Panc1 (cell line): ENCODE data around the gene FDXACB1. TPM values are rescaled to one million over a fixed set of nuclear protein-coding genes. Genes with fewer than 3 reads are reported as not detected.
A peak's percentile ranks its signal among the peaks of the same experiment; 100 is the strongest.

Experiments
- ATAC-seq: fragments of 200-7000 bp; cut with Tn5 transposase; 2 replicates; pipeline ENCODE4 v1.9.1; 2020; ENCODE audit warnings: mild to moderate bottlenecking, moderate library complexity
- BruUV-seq: library from RNA; stranded (reverse); fragments of 400-500 nt; replicated peaks from 2 replicates; lab custom pipeline; 2021; lab: Mats Ljungman, UMichigan
- CTCF ChIA-PET: fragments of 300-600 bp; sonication (Branson Sonifier 250); formaldehyde crosslinking; loops from one replicate; lab custom pipeline; 2022; ENCODE audit warnings: antibody characterized with exemption; lab: Charles Lee
- POLR2A ChIA-PET: fragments of 300-600 bp; sonication (Branson Sonifier 250); formaldehyde crosslinking; loops from one replicate; lab custom pipeline; 2022; ENCODE audit warnings: antibody characterized with exemption; lab: Charles Lee
- DNase-seq: peaks from one replicate; pipeline ENCODE4 v3.0.0-alpha.2; 2010; ENCODE audit warnings: low read depth, low spot score
- H3K27ac ChIP-seq: 2 replicates; pipeline ENCODE4 v1.5.1; 2011; ENCODE audit warnings: mild to moderate bottlenecking, low read length, inconsistent platforms
- H3K27me3 ChIP-seq: fragments of 200-500 bp; sonication (Bioruptor generic); 2 replicates; pipeline ENCODE4 v1.6.0; 2014; ENCODE audit warnings: low read length, inconsistent platforms; ENCODE audit not compliant: control insufficient read depth, insufficient read depth
- H3K36me3 ChIP-seq: fragments of 200-500 bp; sonication (Bioruptor generic); 2 replicates; pipeline ENCODE4 v1.5.1; 2014; ENCODE audit warnings: inconsistent platforms, mild to moderate bottlenecking, low read length, moderate library complexity; ENCODE audit not compliant: control insufficient read depth, insufficient read depth
- H3K4me1 ChIP-seq: 2 replicates; pipeline ENCODE4 v1.5.1; 2011; ENCODE audit warnings: inconsistent platforms, mild to moderate bottlenecking, low read length, moderate library complexity; ENCODE audit not compliant: control insufficient read depth, insufficient read depth
- H3K4me3 ChIP-seq, 2 experiments: 2 replicates each; pipeline ENCODE4 v1.5.1; 2011 to 2012; ENCODE audit warnings: low read depth in 2 of 2, low read length in 2 of 2, mild to moderate bottlenecking in 2 of 2, inconsistent platforms in 1 of 2, moderate library complexity in 1 of 2
- H3K9me3 ChIP-seq: fragments of 200-500 bp; sonication (Bioruptor generic); 2 replicates; pipeline ENCODE4 v1.5.1; 2014; ENCODE audit warnings: low read depth, mild to moderate bottlenecking, inconsistent platforms, low read length, moderate library complexity; ENCODE audit not compliant: control insufficient read depth, insufficient read depth
- POLR2AphosphoS5 ChIP-seq: IDR thresholded peaks from 2 replicates; pipeline ENCODE4 v1.6.1; 2012; ENCODE audit warnings: mild to moderate bottlenecking, low read depth, low read length, moderate library complexity
- SIN3A ChIP-seq: IDR thresholded peaks from 2 replicates; pipeline ENCODE4 v1.6.1; 2012; ENCODE audit warnings: low read depth, mild to moderate bottlenecking, low read length, moderate library complexity, borderline replicate concordance; ENCODE audit not compliant: insufficient read depth
- TCF7L2 ChIP-seq: IDR thresholded peaks from 2 replicates; pipeline ENCODE4 v1.6.1; 2011; ENCODE audit warnings: mild to moderate bottlenecking, low read depth, low read length, inconsistent platforms
- in situ Hi-C: cut with HindIII; loops from 2 replicates; pipeline ENCODE4 v1.10.0; 2016; ENCODE audit warnings: low sequenced_read_pairs, low pct_unique_long_range_greater_than_20kb
- intact Hi-C: fragments of 100-400 bp; cut with micrococcal nuclease; formaldehyde crosslinking; loops from one replicate; pipeline ENCODE4 v1.10.0; 2022; ENCODE audit not compliant: unreplicated experiment
- total RNA-seq: library from RNA; stranded (reverse); gene quantifications from one replicate; pipeline ENCODE4 v1.2.1, GENCODE V29; 2021; ENCODE audit not compliant: unreplicated experiment
- TF ChIP-seq, protein P1 (sequence below): fragments of 450-650 bp; IDR thresholded peaks from 2 replicates; pipeline ENCODE4 v1.5.1; 2017; ENCODE audit warnings: mild to moderate bottlenecking
- TF ChIP-seq, protein P2 (sequence below), 2 experiments: IDR thresholded peaks; 2 replicates each; pipeline ENCODE4 v1.6.1; 2011 to 2012; ENCODE audit warnings: low read depth in 2 of 2, control low read depth in 1 of 2, low read length in 1 of 2, mild to moderate bottlenecking in 1 of 2, moderate library complexity in 1 of 2; ENCODE audit not compliant: insufficient read depth in 1 of 2

The FDXACB1 gene
- total RNA-seq, 1 experiment from 2014 or later: 4.1 TPM

DNA sequence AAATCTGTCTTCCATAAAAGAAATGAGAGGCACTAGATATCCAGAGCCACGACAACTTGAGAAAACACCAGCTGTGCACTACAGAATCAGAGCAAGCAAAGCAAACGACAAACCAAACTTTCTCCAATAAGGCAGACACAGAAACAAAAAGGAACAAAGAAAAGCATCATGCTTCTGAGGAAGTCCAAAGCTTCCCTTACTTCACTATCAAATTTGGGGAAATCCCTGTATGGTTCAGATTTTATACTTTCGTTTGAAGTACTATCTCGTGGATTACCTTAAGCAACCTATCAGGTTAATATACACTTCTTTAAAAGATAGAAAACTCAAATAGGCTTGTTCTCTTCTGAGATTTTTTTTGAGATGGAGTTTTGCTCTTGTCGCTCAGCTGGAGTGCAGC, 35.3 kb downstream of the FDXACB1 start:
- in situ Hi-C loops (no loop called here), intact Hi-C loops (loop anchor here (5.0 kb wide), 2 partner anchors 66 to 241 kb away; partner anchors contain the start of gene SIK2)
- TF ChIP-seq, protein P1, sequence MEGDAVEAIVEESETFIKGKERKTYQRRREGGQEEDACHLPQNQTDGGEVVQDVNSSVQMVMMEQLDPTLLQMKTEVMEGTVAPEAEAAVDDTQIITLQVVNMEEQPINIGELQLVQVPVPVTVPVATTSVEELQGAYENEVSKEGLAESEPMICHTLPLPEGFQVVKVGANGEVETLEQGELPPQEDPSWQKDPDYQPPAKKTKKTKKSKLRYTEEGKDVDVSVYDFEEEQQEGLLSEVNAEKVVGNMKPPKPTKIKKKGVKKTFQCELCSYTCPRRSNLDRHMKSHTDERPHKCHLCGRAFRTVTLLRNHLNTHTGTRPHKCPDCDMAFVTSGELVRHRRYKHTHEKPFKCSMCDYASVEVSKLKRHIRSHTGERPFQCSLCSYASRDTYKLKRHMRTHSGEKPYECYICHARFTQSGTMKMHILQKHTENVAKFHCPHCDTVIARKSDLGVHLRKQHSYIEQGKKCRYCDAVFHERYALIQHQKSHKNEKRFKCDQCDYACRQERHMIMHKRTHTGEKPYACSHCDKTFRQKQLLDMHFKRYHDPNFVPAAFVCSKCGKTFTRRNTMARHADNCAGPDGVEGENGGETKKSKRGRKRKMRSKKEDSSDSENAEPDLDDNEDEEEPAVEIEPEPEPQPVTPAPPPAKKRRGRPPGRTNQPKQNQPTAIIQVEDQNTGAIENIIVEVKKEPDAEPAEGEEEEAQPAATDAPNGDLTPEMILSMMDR: no peak
- TF ChIP-seq POLR2AphosphoS5: no peak
- TF ChIP-seq, protein P2, sequence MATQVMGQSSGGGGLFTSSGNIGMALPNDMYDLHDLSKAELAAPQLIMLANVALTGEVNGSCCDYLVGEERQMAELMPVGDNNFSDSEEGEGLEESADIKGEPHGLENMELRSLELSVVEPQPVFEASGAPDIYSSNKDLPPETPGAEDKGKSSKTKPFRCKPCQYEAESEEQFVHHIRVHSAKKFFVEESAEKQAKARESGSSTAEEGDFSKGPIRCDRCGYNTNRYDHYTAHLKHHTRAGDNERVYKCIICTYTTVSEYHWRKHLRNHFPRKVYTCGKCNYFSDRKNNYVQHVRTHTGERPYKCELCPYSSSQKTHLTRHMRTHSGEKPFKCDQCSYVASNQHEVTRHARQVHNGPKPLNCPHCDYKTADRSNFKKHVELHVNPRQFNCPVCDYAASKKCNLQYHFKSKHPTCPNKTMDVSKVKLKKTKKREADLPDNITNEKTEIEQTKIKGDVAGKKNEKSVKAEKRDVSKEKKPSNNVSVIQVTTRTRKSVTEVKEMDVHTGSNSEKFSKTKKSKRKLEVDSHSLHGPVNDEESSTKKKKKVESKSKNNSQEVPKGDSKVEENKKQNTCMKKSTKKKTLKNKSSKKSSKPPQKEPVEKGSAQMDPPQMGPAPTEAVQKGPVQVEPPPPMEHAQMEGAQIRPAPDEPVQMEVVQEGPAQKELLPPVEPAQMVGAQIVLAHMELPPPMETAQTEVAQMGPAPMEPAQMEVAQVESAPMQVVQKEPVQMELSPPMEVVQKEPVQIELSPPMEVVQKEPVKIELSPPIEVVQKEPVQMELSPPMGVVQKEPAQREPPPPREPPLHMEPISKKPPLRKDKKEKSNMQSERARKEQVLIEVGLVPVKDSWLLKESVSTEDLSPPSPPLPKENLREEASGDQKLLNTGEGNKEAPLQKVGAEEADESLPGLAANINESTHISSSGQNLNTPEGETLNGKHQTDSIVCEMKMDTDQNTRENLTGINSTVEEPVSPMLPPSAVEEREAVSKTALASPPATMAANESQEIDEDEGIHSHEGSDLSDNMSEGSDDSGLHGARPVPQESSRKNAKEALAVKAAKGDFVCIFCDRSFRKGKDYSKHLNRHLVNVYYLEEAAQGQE (IDR thresholded peaks at IDR 0.05; ENCODE audit: insufficient read depth in 1 of 2, low read depth in 2 of 2, low read length in 1 of 2): no peak
- no peak for TF ChIP-seq TCF7L2
- no peak for TF ChIP-seq SIN3A
- ChIA-PET CTCF (no interaction called here), POLR2A (no interaction called here)
- Histone ChIP-seq H3K27ac (no peak overlapping the region), H3K4me3 (no peak overlapping the region), H3K9me3 (no peaks in the 10 kb centered on the region), H3K27me3 (no peaks in the 10 kb centered on the region), H3K36me3 (no peaks in the 10 kb centered on the region), H3K4me1 (peaks cover 3% of the 10 kb centered on the region; the same call in 1 of the 2 replicates)
- DNase-seq (no peak), ATAC-seq (no peak)
- BruUV-seq: no TSS peak

DNA sequence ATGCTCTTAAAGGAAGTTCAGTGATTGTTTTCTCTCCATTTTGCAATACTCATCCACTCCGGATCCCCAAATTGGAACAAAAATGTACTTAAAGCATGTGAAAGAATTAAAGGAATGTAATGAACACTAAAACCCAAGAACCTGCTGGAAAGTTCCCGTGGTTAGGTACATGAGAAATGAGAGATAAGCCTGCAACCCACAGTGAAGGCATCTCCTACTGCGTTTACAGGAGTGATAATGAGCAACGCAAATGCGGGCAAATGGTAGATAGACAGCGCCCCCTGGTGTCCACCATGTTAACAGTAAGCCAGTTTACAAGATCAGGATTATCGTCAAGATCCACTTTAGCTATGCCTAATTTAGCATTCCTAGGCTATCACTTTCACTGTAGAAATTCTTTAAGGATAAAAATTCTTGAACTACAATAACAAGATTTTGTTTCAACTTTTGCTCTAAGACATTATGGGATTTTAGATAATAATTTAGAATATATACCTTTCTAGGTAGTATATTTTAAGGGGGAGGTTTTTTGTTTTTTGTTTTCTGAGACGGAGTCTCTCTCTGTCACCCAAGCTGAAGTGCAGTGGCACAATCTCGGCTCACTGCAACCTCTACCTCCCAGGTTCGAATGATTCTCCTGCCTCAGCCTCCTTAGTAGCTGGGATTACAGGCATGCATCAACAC, 37.5 kb downstream of the FDXACB1 start:
- no TSS peak for BruUV-seq
- ATAC-seq (peak; percentile 99), DNase-seq (peak; percentile 67)
- ChIA-PET POLR2A (no interaction called here), CTCF (interaction anchor here (0.6 to 1.0 kb wide), 6 partner anchors 64 to 1131 kb away, joined by 3 to 6 read pairs (median 3); no protein-coding TSS in a partner anchor)
- no peak for TF ChIP-seq SIN3A
- TF ChIP-seq, protein P1: peak; percentile 95
- Histone ChIP-seq H3K9me3 (no peaks in the 10 kb centered on the region), H3K27ac (no peak overlapping the region), H3K36me3 (no peaks in the 10 kb centered on the region; the same call in 1 of the 2 replicates), H3K27me3 (no peaks in the 10 kb centered on the region), H3K4me3 (no peak overlapping the region), H3K4me1 (peaks cover 3% of the 10 kb centered on the region; the same call in 1 of the 2 replicates)
- in situ Hi-C loops (no loop called here), intact Hi-C loops (loop anchor here (1.0 to 5.0 kb wide), 4 partner anchors 64 to 276 kb away; partner anchors contain the start of gene SIK2)
